Measurements from ENCODE around the gene CHCHD3.
A peak's percentile ranks its signal among the peaks of the same experiment; 100 is the strongest.

Gene CHCHD3

DNA sequence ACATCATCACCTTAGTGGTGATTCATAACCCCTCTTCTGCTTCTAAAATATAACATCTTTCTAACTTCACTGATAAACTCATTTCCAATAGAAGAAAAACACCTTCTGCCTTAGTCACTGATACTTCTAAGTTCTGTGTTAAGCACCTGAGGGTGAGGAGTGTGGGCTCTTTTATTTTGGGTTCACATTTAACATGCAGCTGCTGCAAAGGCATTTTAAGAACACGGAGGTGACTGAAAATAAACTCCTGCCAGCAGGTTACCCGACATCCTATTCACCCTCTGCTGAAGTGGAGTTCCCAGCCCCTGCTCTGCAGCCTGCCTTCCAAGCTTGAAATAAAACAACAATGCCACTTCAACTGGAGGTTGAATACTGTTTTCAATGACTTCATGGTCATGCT lies 302.7 kb downstream of the CHCHD3 start:
- no peak for TF ChIP-seq CTCF (IDR thresholded peaks at IDR 0.05; ENCODE audit: low read depth, low read length, missing control alignments)
- H3K4me3 ChIP-seq (replicated peaks; ENCODE audit: low read depth, low read length), result no peak overlapping the region
- no peak for DNase-seq (ENCODE audit: extremely low read depth, low read depth)

DNA sequence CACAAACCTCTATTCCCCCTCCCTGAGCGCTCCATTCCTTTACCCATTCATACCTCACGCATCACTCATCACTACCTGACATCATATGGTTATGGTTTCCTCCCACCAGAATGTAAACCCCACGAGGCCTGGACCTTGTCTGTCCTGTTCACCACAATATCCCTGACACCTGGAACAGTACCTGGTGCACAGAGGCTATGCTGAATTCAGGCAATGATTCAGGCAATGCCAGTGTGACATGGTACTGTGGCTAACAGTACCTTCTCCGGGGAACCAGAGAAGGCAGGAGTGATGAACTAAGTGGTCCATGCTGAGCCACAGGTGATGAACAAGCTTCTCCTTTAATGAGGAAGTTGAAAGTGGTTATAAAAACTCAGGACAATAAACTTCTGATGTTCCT lies 303.1 kb downstream of the CHCHD3 start:
- H3K4me3 ChIP-seq (replicated peaks; ENCODE audit: low read depth, low read length), result no peak overlapping the region
- TF ChIP-seq CTCF (IDR thresholded peaks at IDR 0.05; ENCODE audit: low read depth, low read length, missing control alignments), result no peak
- DNase-seq (ENCODE audit: extremely low read depth, low read depth), result no peak

- DNase-seq (ENCODE audit: extremely low read depth, low read depth), result no peak
- TF ChIP-seq CTCF (IDR thresholded peaks at IDR 0.05; ENCODE audit: low read depth, low read length, missing control alignments), result no peak
- H3K4me3 ChIP-seq (replicated peaks; ENCODE audit: low read depth, low read length), result no peak overlapping the region
Measured at GRCh38 chr7:132777956-132778355, 303.9 kb downstream of the CHCHD3 start.

DNA sequence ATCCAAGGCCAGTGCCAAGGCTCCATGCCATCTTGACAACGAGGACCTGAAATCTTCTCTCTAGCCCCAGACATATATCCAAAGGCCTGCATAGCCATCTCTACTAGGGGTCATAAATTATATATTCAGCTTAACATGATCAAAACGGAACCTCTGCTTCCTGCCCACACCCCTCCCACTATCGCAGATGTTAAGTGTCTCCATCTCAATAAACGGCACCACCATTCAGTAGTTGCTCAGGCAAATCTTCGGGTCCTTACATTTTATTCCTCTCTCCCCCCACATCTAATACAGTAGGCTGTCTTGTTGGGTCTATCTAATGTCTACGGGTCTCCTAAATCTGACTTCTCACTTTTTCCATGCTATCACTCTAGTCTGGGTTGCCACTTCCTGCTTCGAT lies 304.5 kb downstream of the CHCHD3 start:
- no peak for TF ChIP-seq CTCF (IDR thresholded peaks at IDR 0.05; ENCODE audit: low read depth, low read length, missing control alignments)
- no peak for DNase-seq (ENCODE audit: extremely low read depth, low read depth)
- H3K4me3 ChIP-seq (replicated peaks; ENCODE audit: low read depth, low read length), result no peak overlapping the region

GRCh38 chr7:132776048-132776620 lies 305.8 kb downstream of the CHCHD3 start:
- H3K4me3 ChIP-seq (replicated peaks; ENCODE audit: low read depth, low read length), result no peak overlapping the region
- DNase-seq (ENCODE audit: extremely low read depth, low read depth), result no peak
- no peak for TF ChIP-seq CTCF (IDR thresholded peaks at IDR 0.05; ENCODE audit: low read depth, low read length, missing control alignments)

GRCh38 chr7:132773527-132773956 lies 308.3 kb downstream of the CHCHD3 start:
- TF ChIP-seq CTCF (IDR thresholded peaks at IDR 0.05; ENCODE audit: low read depth, low read length, missing control alignments), result no peak
- H3K4me3 ChIP-seq (replicated peaks; ENCODE audit: low read depth, low read length), result no peak overlapping the region
- DNase-seq (ENCODE audit: extremely low read depth, low read depth), result peak; percentile 24

DNA sequence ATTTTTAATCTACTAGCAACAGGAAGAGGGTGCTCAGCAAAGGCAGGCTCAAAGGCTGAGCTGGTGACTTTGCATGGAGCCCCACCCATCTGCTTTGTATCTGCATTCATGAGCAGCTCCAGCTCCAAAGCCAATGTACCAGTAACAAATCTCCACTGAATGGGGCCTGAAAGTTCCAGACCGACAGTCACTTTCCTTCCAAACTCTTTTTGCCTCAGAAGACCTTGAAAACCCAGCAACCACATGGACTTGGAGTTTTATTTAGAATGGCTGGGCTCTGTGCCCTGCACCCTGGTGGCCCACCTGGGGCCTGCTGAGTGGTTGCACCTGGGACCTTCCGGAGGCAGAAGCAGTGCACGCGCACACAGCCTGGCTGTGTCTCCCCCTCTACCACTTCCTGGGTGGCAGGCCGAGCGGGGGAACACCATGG lies 310.6 kb downstream of the CHCHD3 start:
- no peak for TF ChIP-seq CTCF (IDR thresholded peaks at IDR 0.05; ENCODE audit: low read depth, low read length, missing control alignments)
- no peak for DNase-seq (ENCODE audit: extremely low read depth, low read depth)
- H3K4me3 ChIP-seq (replicated peaks; ENCODE audit: low read depth, low read length), result no peak overlapping the region
